ENCODE results near the gene BRIP1. TPM values are rescaled to one million over a fixed set of nuclear protein-coding genes. Genes with fewer than 3 reads are reported as not detected.

Gene BRIP1
- total and polyA plus RNA-seq, 10 donors: 0.41 to 3.7 (median 1.5) TPM

- Histone ChIP-seq H3K36me3 (no peaks in the 10 kb centered on the region), H3K27me3 (replicated peaks in 1 of 7) (no peaks in the 10 kb centered on the region), H3K27ac (no peak overlapping the region), H3K4me3 (no peak overlapping the region), H3K4me1 (peaks cover 0 to 15% (median 0%) of the 10 kb centered on the region in 6 donors), H3K9me3 (no peaks in the 10 kb centered on the region)
- intact Hi-C loops (cut with DNase I; ENCODE audit: low total_unique reads): no loop called here
- WGBS, 5 donors: 93 to 97% (median 95%) methylated on average over 8 of the region's 8 CpGs
- no peak for DNase-seq
- TF ChIP-seq POLR2A (IDR thresholded peaks at IDR 0.05) (no peak), POLR2AphosphoS5 (IDR thresholded peaks at IDR 0.05) (no peak), CTCF (IDR thresholded peaks at IDR 0.05 in 8 of 11, conservative IDR thresholded peaks at IDR 0.05 in 3 of 11) (no peak)
Observed at GRCh38 chr17:61808442-61808841, 54.9 kb downstream of the BRIP1 start.

GRCh38 chr17:61806936-61807335 is 56.4 kb downstream of the BRIP1 start:
- Histone ChIP-seq H3K27ac (no peak overlapping the region), H3K36me3 (no peaks in the 10 kb centered on the region), H3K9me3 (no peaks in the 10 kb centered on the region), H3K4me3 (no peak overlapping the region), H3K27me3 (replicated peaks in 1 of 7) (no peaks in the 10 kb centered on the region), H3K4me1 (peaks cover 0 to 9% (median 0%) of the 10 kb centered on the region in 6 donors)
- no peak for DNase-seq
- 95 to 100% (median 97%) methylated on average over 1 of the region's 1 CpG for WGBS, 5 donors
- intact Hi-C loops (cut with DNase I; ENCODE audit: low total_unique reads): no loop called here
- TF ChIP-seq POLR2AphosphoS5 (IDR thresholded peaks at IDR 0.05) (no peak), CTCF (IDR thresholded peaks at IDR 0.05 in 8 of 11, conservative IDR thresholded peaks at IDR 0.05 in 3 of 11) (no peak), POLR2A (IDR thresholded peaks at IDR 0.05) (no peak)

GRCh38 chr17:61806081-61806828 is 57.1 kb downstream of the BRIP1 start:
- Histone ChIP-seq H3K4me3 (no peak overlapping the region), H3K4me1 (peaks cover 0 to 9% (median 0%) of the 10 kb centered on the region in 6 donors), H3K9me3 (no peaks in the 10 kb centered on the region), H3K27ac (no peak overlapping the region), H3K36me3 (no peaks in the 10 kb centered on the region), H3K27me3 (replicated peaks in 1 of 7) (no peaks in the 10 kb centered on the region)
- intact Hi-C loops (cut with DNase I; ENCODE audit: low total_unique reads): no loop called here
- no peak for DNase-seq
- TF ChIP-seq CTCF (IDR thresholded peaks at IDR 0.05 in 8 of 11, conservative IDR thresholded peaks at IDR 0.05 in 3 of 11) (no peak), POLR2A (IDR thresholded peaks at IDR 0.05) (no peak), POLR2AphosphoS5 (IDR thresholded peaks at IDR 0.05) (no peak)
- 82 to 90% (median 83%) methylated on average over 7 of the region's 7 CpGs for WGBS, 5 donors

- 46 to 82% (median 73%) methylated on average over 1 of the region's 1 CpG for WGBS, 5 donors
- TF ChIP-seq POLR2AphosphoS5 (IDR thresholded peaks at IDR 0.05) (no peak), POLR2A (IDR thresholded peaks at IDR 0.05) (no peak)
- Histone ChIP-seq H3K27ac (no peak overlapping the region), H3K9me3 (no peaks in the 10 kb centered on the region), H3K4me3 (no peak overlapping the region), H3K36me3 (no peaks in the 10 kb centered on the region), H3K27me3 (replicated peaks in 1 of 7) (no peaks in the 10 kb centered on the region), H3K4me1 (peaks cover 0 to 9% (median 0%) of the 10 kb centered on the region in 6 donors)
- DNase-seq: no peak
- intact Hi-C loops (cut with DNase I; ENCODE audit: low total_unique reads): no loop called here
Observed at GRCh38 chr17:61805399-61805798, 57.9 kb downstream of the BRIP1 start.
